Adrenal gland (tissue), 12 donors: ENCODE results near the gene DGAT2. TPM values are rescaled to one million over a fixed set of nuclear protein-coding genes. Genes with fewer than 3 reads are reported as not detected.

Experiments used
- DNase-seq, 7 donors: peaks; one replicate each; pipeline ENCODE4 v3.0.0-alpha.2; 2019 to 2020
- H3K27ac ChIP-seq, 5 donors: fragments of 200-600 bp; sonication (generic) in 4 of 5; 1 replicate in 3 of 5; 2 replicates in 2 of 5; pipeline versions ENCODE4 v1.5.1 to v1.8.0; 2016 to 2020; ENCODE audit warnings: mild to moderate bottlenecking in 1 of 5
- H3K27me3 ChIP-seq: fragments of 200-600 bp; 2 replicates; pipeline ENCODE4 v1.8.0; 2021
- H3K36me3 ChIP-seq, 2 donors: fragments of 200-600 bp; replicated peaks in 1 of 2; 1 replicate in 1 of 2; 2 replicates in 1 of 2; pipeline versions ENCODE4 v1.5.1 to v1.8.0; 2018 to 2022
- H3K4me1 ChIP-seq, 2 donors: fragments of 200-600 bp; replicated peaks in 1 of 2; 1 replicate in 1 of 2; 2 replicates in 1 of 2; pipeline versions ENCODE4 v1.5.1 to v1.8.0; 2018 to 2021
- H3K4me3 ChIP-seq, 4 donors: fragments of 200-600 bp; sonication (generic) in 3 of 4; one replicate each; pipeline ENCODE4 v1.5.1; 2016 to 2018
- H3K9me3 ChIP-seq, 3 donors: fragments of 200-600 bp; sonication (generic) in 1 of 3; replicated peaks in 1 of 3; 1 replicate in 2 of 3; 2 replicates in 1 of 3; pipeline versions ENCODE4 v1.5.1 to v1.8.0; 2016 to 2021
- POLR2A ChIP-seq, 2 donors: fragments of 450-650 bp; IDR thresholded peaks; one replicate each; pipeline ENCODE4 v1.6.1; 2017; ENCODE audit warnings: antibody characterized with exemption in 2 of 2, mild to moderate bottlenecking in 2 of 2, moderate library complexity in 1 of 2
- WGBS, 4 donors: extraction: QIAGEN DNeasy Blood & Tissue Kit in 2 of 4; methylation state at CpG; one replicate each; pipeline versions ENCODE4 v1.1.5 to v1.1.7; 2013 to 2017; 5-methylcytosine and 5-hydroxymethylcytosine counted together
- intact Hi-C, 2 donors: fragments of 100-400 bp; cut with DNase I; formaldehyde crosslinking; loops; one replicate each; pipeline versions ENCODE4 v1.14.1 to v1.15.0; 2022 to 2023
- polyA plus RNA-seq, 3 donors: library from polyadenylated mRNA; stranded (reverse); fragments of 200-250 nt in 2 of 3; fragments of 350-450 nt in 1 of 3; fragmentation: Illumina TruSeq in 1 of 3; extraction: RNeasy Lipid Tissue Mini Kit (QIAGEN cat#74804) in 1 of 3; gene quantifications; one replicate each; pipeline ENCODE4 v1.2.3, GENCODE V29; 2013 to 2014
- total RNA-seq, 9 donors: library from RNA; depleted of rRNA in 4 of 9; stranded (reverse); fragments of >200 nt in 4 of 9; fragments of 120-200 nt in 1 of 9; fragmentation: NEBNext Ultra II Directional in 1 of 9; extraction: Animal tissue kit (Norgen Biotek cat#: 25700) in 1 of 9; gene quantifications; one replicate each; pipeline versions ENCODE4 v1.1.0 to v1.2.4, GENCODE V29; 2013 to 2023
- TF ChIP-seq, protein P1 (sequence below), 6 experiments: fragments of 450-650 bp in 4 of 6; fragments of 200-600 bp in 2 of 6; sonication (generic) in 1 of 6; IDR thresholded peaks; 1 replicate in 5 of 6; 2 replicates in 1 of 6; pipeline versions ENCODE4 v1.5.1 to v1.8.0; 2016 to 2021; ENCODE audit warnings: antibody characterized with exemption in 6 of 6, mild to moderate bottlenecking in 2 of 6, moderate library complexity in 1 of 6
- donor health status: healthy with polysubstance abuse.
- donor health status: Bipolar disorder and iron deficiency.
- donor health status: DM: yes; HTN: yes; CAD: no.
- donor health status: DM: no; HTN: no; CAD: no.
- donor health status: DM: no; HTN: no; CAD: no.
- donor health status: DM: yes; HTN: yes; CAD: no.

The DGAT2 gene
- total and polyA plus RNA-seq, 12 donors, result 2.1 to 79.2 (median 7.5) TPM

DNA sequence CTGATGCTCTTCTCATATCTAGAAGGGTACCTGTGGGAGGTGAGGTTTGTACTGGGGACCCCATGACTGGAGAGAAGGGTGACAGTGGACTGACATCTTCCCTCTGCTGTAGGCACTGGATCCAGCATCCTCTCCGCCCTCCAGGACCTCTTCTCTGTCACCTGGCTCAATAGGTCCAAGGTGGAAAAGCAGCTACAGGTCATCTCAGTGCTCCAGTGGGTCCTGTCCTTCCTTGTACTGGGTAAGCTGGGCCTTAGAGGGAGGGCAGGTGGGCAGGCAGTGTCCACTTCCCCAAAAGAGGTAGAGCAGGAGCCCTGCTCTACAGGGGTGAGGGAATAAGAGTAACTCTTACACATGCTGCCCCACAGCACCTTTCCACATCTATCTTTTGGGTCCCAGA lies 15.9 kb downstream of the DGAT2 start:
- H3K27ac ChIP-seq, result no peak overlapping the region
- no peak overlapping the region for H3K4me3 ChIP-seq
- TF ChIP-seq, protein P1, sequence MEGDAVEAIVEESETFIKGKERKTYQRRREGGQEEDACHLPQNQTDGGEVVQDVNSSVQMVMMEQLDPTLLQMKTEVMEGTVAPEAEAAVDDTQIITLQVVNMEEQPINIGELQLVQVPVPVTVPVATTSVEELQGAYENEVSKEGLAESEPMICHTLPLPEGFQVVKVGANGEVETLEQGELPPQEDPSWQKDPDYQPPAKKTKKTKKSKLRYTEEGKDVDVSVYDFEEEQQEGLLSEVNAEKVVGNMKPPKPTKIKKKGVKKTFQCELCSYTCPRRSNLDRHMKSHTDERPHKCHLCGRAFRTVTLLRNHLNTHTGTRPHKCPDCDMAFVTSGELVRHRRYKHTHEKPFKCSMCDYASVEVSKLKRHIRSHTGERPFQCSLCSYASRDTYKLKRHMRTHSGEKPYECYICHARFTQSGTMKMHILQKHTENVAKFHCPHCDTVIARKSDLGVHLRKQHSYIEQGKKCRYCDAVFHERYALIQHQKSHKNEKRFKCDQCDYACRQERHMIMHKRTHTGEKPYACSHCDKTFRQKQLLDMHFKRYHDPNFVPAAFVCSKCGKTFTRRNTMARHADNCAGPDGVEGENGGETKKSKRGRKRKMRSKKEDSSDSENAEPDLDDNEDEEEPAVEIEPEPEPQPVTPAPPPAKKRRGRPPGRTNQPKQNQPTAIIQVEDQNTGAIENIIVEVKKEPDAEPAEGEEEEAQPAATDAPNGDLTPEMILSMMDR (IDR thresholded peaks at IDR 0.05), result no peak
- no peak for TF ChIP-seq POLR2A (IDR thresholded peaks at IDR 0.05)
- H3K27me3 ChIP-seq, result no peaks in the 10 kb centered on the region
- DNase-seq, result no peak
- H3K36me3 ChIP-seq, result no peaks in the 10 kb centered on the region
- intact Hi-C loops, result no loop called here
- H3K4me1 ChIP-seq, result no peaks in the 10 kb centered on the region
- WGBS, 4 donors, result 91 to 95% (median 93%) methylated on average over 1 of the region's 1 CpG
- no peaks in the 10 kb centered on the region for H3K9me3 ChIP-seq

DNA sequence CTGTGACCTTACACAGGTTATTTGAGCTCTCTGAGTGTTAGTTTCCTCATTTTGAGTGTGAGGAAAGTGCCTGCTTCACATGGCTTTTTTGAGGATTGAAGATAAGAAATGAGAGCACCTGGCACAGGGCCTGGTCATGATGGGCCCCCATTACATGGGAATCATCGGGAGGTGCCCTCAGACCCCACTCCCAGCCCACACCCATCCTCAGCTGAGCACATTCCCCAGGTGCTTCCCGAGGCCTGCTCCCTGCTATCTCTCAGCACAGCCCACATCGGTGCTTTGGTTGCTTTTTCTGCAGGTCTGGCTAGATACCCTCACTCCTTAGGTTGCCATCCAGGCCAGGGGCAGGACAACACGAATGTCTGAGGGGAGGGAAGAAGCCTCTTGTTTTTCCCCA lies 16.6 kb downstream of the DGAT2 start:
- Histone ChIP-seq H3K4me3 (no peak overlapping the region), H3K27ac (no peak overlapping the region), H3K9me3 (no peaks in the 10 kb centered on the region), H3K4me1 (no peaks in the 10 kb centered on the region), H3K36me3 (no peaks in the 10 kb centered on the region), H3K27me3 (no peaks in the 10 kb centered on the region)
- TF ChIP-seq POLR2A (IDR thresholded peaks at IDR 0.05), result no peak
- TF ChIP-seq, protein P1 (IDR thresholded peaks at IDR 0.05), result no peak
- 80 to 100% (median 91%) methylated on average over 1 to 4 of the region's 4 CpGs for WGBS, 4 donors
- no peak for DNase-seq
- intact Hi-C loops, result no loop called here

DNA sequence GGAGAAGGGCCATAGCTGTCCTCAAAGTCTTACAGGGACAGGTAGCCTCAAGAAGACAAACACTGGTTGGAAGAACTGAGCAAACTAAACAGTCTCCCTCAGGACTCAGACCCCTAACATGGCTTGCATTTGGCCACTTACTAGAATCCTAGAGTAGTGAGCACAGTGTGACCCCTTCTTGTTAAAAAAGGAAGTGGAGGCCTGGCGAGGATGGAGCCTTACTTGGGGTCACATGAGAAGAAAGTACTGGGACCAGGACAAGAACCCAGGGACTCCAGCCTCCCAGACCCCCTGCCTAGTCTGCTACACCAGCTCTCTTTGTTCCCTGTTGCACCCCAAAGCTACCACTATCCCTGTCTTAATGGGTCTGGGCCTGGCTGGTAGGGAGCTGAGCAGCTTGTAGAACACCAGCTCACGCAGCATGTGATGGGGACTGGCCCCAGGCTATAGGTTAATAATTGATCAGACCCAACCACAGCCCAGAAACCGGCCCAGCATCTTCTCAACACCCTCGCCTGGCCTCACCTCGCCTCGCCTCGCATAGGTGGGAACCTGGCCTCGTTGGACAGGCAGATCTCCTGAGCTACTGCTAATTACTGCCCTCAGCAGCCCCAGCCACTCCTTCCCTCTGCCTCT lies 17.6 kb downstream of the DGAT2 start:
- Histone ChIP-seq H3K27ac (no peak overlapping the region), H3K36me3 (no peaks in the 10 kb centered on the region), H3K27me3 (no peaks in the 10 kb centered on the region), H3K4me1 (no peaks in the 10 kb centered on the region), H3K4me3 (no peak overlapping the region), H3K9me3 (no peaks in the 10 kb centered on the region)
- no peak for DNase-seq
- WGBS, 4 donors, result 90 to 95% (median 92%) methylated on average over 7 to 8 of the region's 8 CpGs
- intact Hi-C loops, result no loop called here
- no peak for TF ChIP-seq POLR2A (IDR thresholded peaks at IDR 0.05)
- TF ChIP-seq, protein P1 (IDR thresholded peaks at IDR 0.05), result no peak

DNA sequence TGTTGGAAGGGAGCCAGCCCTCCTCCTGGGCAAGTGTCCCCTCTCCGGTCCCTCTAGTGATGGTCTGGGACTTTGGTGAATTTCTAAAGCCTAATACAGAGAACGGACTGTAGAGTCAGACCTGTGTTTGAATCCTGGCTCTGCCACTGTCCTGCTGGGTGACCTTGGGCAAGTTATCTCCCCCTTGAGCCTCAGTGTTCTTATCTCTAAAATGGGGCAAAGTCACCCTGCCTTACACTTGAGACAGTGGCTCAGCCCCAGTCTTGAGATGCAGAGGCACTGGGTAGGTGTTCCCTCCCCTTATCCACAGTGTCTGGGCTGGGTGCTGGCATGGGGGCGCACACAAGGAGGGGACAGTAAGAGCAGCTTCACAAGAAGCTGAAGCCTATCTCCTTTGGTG lies 20.9 kb downstream of the DGAT2 start:
- TF ChIP-seq, protein P1 (IDR thresholded peaks at IDR 0.05), result no peak
- TF ChIP-seq POLR2A (IDR thresholded peaks at IDR 0.05), result no peak
- no peak for DNase-seq
- H3K4me3 ChIP-seq, result no peak overlapping the region
- no peaks in the 10 kb centered on the region for H3K4me1 ChIP-seq
- H3K27me3 ChIP-seq, result no peaks in the 10 kb centered on the region
- H3K36me3 ChIP-seq, result no peaks in the 10 kb centered on the region
- intact Hi-C loops, result no loop called here
- no peaks in the 10 kb centered on the region for H3K9me3 ChIP-seq
- WGBS, 4 donors, result 94 to 100% (median 97%) methylated on average over 2 to 3 of the region's 3 CpGs
- H3K27ac ChIP-seq, result no peak overlapping the region
